Tibial nerve (tissue), 3 donors: Measurements from ENCODE around the gene SPATA46.

Experiments
- CTCF ChIP-seq, 5 experiments: fragments of 200-600 bp in 3 of 5; fragments of 450-650 bp in 2 of 5; sonication (generic) in 3 of 5; IDR thresholded peaks; one replicate each; pipeline ENCODE4 v1.5.1; 2016 to 2019; ENCODE audit warnings: antibody characterized with exemption in 5 of 5, mild to moderate bottlenecking in 3 of 5, moderate library complexity in 2 of 5
- POLR2A ChIP-seq, 2 donors: fragments of 450-650 bp; IDR thresholded peaks; one replicate each; pipeline ENCODE4 v1.6.1; 2017; ENCODE audit warnings: antibody characterized with exemption in 2 of 2, mild to moderate bottlenecking in 2 of 2, moderate library complexity in 2 of 2

GRCh38 chr1:162416909-162417308 is 40.3 kb upstream of the SPATA46 start:
- TF ChIP-seq CTCF (IDR thresholded peaks at IDR 0.05), result no peak
- TF ChIP-seq POLR2A (IDR thresholded peaks at IDR 0.05), result no peak
